ENCODE measurements around the gene MYOCOS.
"Not testable (repeated sequence)": the region's sequence is repeated elsewhere in the genome, so short reads cannot be mapped to it uniquely, and the experiment has no call there.

- TF ChIP-seq CTCF (conservative IDR thresholded peaks at IDR 0.05; ENCODE audit: low read depth, low read length); EZH2phosphoT487 (IDR thresholded peaks at IDR 0.05; ENCODE audit: borderline replicate concordance, low read length): not testable (repeated sequence)
Observed at GRCh38 chr1:171656206-171656605, 34.2 kb downstream of the MYOCOS start.
